KMS-11 (cell line): ENCODE measurements around the gene SOX5.

Source experiments
- H2AFZ ChIP-seq: fragments of 200-600 bp; sonication (generic); 2 replicates; pipeline ENCODE4 v1.6.1; 2016; ENCODE audit warnings: antibody characterized with exemption, mixed run types, low read depth
- H3K27ac ChIP-seq: fragments of 200-600 bp; sonication (generic); 2 replicates; pipeline ENCODE4 v1.6.1; 2016; ENCODE audit warnings: mild to moderate bottlenecking, mixed run types
- H3K27me3 ChIP-seq: fragments of 200-600 bp; sonication (generic); 2 replicates; pipeline ENCODE4 v1.6.1; 2017; ENCODE audit warnings: mild to moderate bottlenecking, low read depth, mixed run types, moderate library complexity; ENCODE audit not compliant: insufficient read depth
- H3K36me3 ChIP-seq: fragments of 200-600 bp; sonication (generic); 2 replicates; pipeline ENCODE4 v1.6.1; 2017; ENCODE audit warnings: mild to moderate bottlenecking, mixed run types; ENCODE audit not compliant: insufficient read depth
- H3K4me1 ChIP-seq: fragments of 200-600 bp; sonication (generic); 2 replicates; pipeline ENCODE4 v1.6.1; 2016; ENCODE audit warnings: mild to moderate bottlenecking, low read depth, mixed run types; ENCODE audit not compliant: poor library complexity, severe bottlenecking
- H3K4me2 ChIP-seq: fragments of 200-600 bp; sonication (generic); 2 replicates; pipeline ENCODE4 v1.7.0; 2016; ENCODE audit warnings: mild to moderate bottlenecking, mixed run types
- H3K4me3 ChIP-seq: fragments of 200-600 bp; sonication (generic); IDR thresholded peaks from 2 replicates; pipeline ENCODE4 v1.6.1; 2017; ENCODE audit warnings: low read depth, low read length, mixed read lengths; ENCODE audit not compliant: insufficient read depth
- H3K79me2 ChIP-seq: fragments of 200-600 bp; sonication (generic); 2 replicates; pipeline ENCODE4 v1.6.1; 2016; ENCODE audit warnings: low read depth, mixed run types; ENCODE audit not compliant: insufficient read depth
- H3K9ac ChIP-seq: fragments of 200-600 bp; sonication (generic); 2 replicates; pipeline ENCODE4 v1.6.1; 2016; ENCODE audit warnings: mild to moderate bottlenecking, mixed run types
- H4K20me1 ChIP-seq: fragments of 200-600 bp; sonication (generic); 2 replicates; pipeline ENCODE4 v1.6.1; 2016; ENCODE audit warnings: mild to moderate bottlenecking, mixed run types; ENCODE audit not compliant: insufficient read depth
- CTCF ChIP-seq: fragments of 200-600 bp; sonication (generic); conservative IDR thresholded peaks from 2 replicates; pipeline ENCODE4 v1.6.1; 2017; ENCODE audit warnings: low read depth, mild to moderate bottlenecking, antibody characterized with exemption, low read length, moderate library complexity, mixed read lengths

The SOX5 gene

GRCh38 chr12:23931176-23931575, 18.3 kb downstream of the SOX5 start:
- Histone ChIP-seq H3K4me2 (no peak overlapping the region), H3K79me2 (no peaks in the 10 kb centered on the region), H3K4me3 (no peak overlapping the region), H3K27me3 (no peaks in the 10 kb centered on the region), H3K9ac (no peak overlapping the region), H3K27ac (no peak overlapping the region), H3K4me1 (no peaks in the 10 kb centered on the region), H4K20me1 (no peaks in the 10 kb centered on the region), H2AFZ (no peak overlapping the region), H3K36me3 (no peaks in the 10 kb centered on the region)
- no peak for TF ChIP-seq CTCF

GRCh38 chr12:23930599-23930998, 18.9 kb downstream of the SOX5 start:
- H4K20me1 ChIP-seq: no peaks in the 10 kb centered on the region
- H3K4me3 ChIP-seq: no peak overlapping the region

GRCh38 chr12:23929906-23930305, 19.6 kb downstream of the SOX5 start:
- Histone ChIP-seq H3K4me1 (no peaks in the 10 kb centered on the region), H3K79me2 (no peaks in the 10 kb centered on the region), H3K27ac (no peak overlapping the region), H4K20me1 (no peaks in the 10 kb centered on the region), H3K9ac (no peak overlapping the region), H3K36me3 (no peaks in the 10 kb centered on the region), H3K4me2 (no peak overlapping the region), H2AFZ (no peak overlapping the region), H3K27me3 (no peaks in the 10 kb centered on the region), H3K4me3 (no peak overlapping the region)
- TF ChIP-seq CTCF: no peak

More at GRCh38 chr12:23930599-23930998, 18.9 kb downstream of the SOX5 start:
- no peak overlapping the region for H3K9ac ChIP-seq
- no peaks in the 10 kb centered on the region for H3K79me2 ChIP-seq
- H2AFZ ChIP-seq: no peak overlapping the region
- no peaks in the 10 kb centered on the region for H3K4me1 ChIP-seq
- no peaks in the 10 kb centered on the region for H3K27me3 ChIP-seq
- no peaks in the 10 kb centered on the region for H3K36me3 ChIP-seq
- no peak overlapping the region for H3K4me2 ChIP-seq
- no peak for TF ChIP-seq CTCF
- H3K27ac ChIP-seq: no peak overlapping the region

- H4K20me1 ChIP-seq: no peaks in the 10 kb centered on the region
Observed at GRCh38 chr12:23927907-23928306, 21.6 kb downstream of the SOX5 start.

More at GRCh38 chr12:23927907-23928306, 21.6 kb downstream of the SOX5 start:
- no peak overlapping the region for H3K4me2 ChIP-seq
- H3K4me1 ChIP-seq: no peaks in the 10 kb centered on the region
- no peaks in the 10 kb centered on the region for H3K79me2 ChIP-seq
- no peaks in the 10 kb centered on the region for H3K27me3 ChIP-seq
- no peak overlapping the region for H2AFZ ChIP-seq
- no peak overlapping the region for H3K4me3 ChIP-seq
- no peak overlapping the region for H3K9ac ChIP-seq
- H3K27ac ChIP-seq: no peak overlapping the region
- H3K36me3 ChIP-seq: no peaks in the 10 kb centered on the region
- no peak for TF ChIP-seq CTCF
